Measurements from ENCODE around the gene CLCN5.

DNA sequence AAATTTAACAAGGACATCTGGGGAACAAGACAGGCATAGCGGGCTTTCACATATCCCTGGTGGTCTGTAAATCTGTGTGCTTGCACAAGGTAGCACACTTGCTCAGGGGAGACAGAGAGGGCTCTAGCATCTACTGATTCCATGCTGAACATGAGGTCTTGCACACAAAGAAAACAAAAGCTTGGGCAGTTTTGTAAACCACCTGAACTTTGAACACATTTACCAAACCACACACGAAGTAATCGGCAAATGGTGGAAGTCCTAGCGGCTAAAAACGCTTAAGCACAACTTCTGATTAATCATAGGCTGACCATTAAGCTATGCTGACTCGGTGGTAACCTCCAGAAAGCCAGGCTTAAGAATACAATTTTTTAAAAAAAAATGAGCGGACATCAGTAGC lies 225.6 kb downstream of the CLCN5 start:
- no peak for TF ChIP-seq POLR2AphosphoS5 (IDR thresholded peaks at IDR 0.05; ENCODE audit: insufficient read depth in 1 of 2, low read depth in 1 of 2)
- TF ChIP-seq, protein P1, sequence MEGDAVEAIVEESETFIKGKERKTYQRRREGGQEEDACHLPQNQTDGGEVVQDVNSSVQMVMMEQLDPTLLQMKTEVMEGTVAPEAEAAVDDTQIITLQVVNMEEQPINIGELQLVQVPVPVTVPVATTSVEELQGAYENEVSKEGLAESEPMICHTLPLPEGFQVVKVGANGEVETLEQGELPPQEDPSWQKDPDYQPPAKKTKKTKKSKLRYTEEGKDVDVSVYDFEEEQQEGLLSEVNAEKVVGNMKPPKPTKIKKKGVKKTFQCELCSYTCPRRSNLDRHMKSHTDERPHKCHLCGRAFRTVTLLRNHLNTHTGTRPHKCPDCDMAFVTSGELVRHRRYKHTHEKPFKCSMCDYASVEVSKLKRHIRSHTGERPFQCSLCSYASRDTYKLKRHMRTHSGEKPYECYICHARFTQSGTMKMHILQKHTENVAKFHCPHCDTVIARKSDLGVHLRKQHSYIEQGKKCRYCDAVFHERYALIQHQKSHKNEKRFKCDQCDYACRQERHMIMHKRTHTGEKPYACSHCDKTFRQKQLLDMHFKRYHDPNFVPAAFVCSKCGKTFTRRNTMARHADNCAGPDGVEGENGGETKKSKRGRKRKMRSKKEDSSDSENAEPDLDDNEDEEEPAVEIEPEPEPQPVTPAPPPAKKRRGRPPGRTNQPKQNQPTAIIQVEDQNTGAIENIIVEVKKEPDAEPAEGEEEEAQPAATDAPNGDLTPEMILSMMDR (IDR thresholded peaks at IDR 0.05), result no peak
- no peak for TF ChIP-seq POLR2A (IDR thresholded peaks at IDR 0.05)
